HPDE6-E6E7 (cell line): Measurements from ENCODE around the gene RREB1.
"Not testable (repeated sequence)": the region's sequence is repeated elsewhere in the genome, so short reads cannot be mapped to it uniquely, and the experiment has no call there.

Experiments
- DNase-seq: peaks from one replicate; pipeline ENCODE4 v3.0.0; 2011; ENCODE audit warnings: missing footprints; ENCODE audit errors: extremely low spot score

RREB1 gene

DNA sequence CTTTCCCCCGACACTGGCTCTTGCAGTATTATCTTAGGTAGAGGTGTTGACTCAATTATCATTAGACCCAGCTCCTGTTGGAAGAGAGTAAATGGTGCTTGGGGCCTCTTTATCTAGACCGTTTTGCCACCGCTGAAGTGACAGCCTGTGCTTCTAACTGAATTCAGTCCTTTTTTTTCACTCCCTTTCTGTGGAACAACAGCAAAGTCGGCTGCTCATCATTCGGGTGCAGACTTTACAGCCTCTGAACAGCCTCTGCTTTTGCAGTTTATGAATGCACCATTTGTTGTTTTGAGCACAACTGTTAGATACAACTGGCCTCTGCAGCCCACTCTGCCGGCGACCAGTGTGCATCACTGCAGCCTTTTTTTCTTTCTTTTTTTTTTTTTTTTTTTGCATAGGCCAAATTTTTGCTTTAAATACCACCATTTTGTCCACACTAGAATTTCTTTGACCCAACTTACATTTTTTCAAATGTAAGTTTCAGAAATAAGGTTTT, 35.8 kb downstream of the RREB1 start:
- DNase-seq = no peak

DNA sequence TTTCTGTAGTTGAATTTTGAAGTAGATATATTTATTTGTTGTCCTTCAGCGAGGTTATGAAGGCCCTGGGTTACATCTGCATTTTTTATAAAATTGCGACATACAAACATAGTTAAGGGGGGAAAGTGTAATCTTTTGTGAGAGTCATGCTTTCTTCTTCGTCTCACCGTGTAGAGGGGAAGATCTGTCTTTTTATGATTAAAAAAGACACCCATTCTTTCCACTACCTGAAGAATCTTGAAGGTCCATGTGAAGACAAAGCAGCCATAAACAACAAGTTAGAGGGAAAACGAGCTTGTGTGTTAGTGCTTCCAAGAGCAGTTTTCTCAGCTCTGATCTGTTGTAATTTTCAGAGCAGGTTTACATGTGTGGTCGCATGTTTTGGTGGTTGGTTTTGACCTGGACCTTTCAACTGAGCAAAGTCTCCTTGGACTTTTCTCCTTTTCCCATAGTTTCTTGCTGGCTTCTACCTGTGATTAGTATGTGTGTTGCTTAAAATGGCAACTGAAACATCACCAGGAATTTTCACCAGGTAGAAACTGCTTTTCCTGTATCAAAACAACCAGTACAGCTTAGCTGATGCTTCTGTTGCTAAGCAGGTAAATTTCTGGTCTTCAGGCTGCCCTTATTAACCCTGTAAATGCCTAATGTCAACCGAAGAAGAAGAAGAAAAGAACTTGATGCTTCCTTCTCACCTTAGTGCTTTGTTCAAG, 37.3 kb downstream of the RREB1 start:
- DNase-seq = no peak

DNA sequence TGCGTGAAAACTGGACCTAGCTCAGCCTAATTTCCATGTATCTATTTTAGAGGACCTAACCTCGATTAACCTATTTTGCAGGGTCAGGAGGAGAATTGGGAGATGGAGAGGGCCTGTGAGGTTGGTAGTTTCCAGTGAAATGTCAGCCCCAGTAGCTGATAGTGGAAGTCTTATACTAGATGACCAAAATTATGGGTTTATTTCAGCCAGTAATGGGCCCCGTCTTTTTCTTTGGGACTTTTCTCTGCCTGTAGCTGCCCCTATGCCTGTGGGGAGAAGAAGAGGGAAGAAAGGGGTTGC, 37.8 kb downstream of the RREB1 start:
- DNase-seq = no peak

DNA sequence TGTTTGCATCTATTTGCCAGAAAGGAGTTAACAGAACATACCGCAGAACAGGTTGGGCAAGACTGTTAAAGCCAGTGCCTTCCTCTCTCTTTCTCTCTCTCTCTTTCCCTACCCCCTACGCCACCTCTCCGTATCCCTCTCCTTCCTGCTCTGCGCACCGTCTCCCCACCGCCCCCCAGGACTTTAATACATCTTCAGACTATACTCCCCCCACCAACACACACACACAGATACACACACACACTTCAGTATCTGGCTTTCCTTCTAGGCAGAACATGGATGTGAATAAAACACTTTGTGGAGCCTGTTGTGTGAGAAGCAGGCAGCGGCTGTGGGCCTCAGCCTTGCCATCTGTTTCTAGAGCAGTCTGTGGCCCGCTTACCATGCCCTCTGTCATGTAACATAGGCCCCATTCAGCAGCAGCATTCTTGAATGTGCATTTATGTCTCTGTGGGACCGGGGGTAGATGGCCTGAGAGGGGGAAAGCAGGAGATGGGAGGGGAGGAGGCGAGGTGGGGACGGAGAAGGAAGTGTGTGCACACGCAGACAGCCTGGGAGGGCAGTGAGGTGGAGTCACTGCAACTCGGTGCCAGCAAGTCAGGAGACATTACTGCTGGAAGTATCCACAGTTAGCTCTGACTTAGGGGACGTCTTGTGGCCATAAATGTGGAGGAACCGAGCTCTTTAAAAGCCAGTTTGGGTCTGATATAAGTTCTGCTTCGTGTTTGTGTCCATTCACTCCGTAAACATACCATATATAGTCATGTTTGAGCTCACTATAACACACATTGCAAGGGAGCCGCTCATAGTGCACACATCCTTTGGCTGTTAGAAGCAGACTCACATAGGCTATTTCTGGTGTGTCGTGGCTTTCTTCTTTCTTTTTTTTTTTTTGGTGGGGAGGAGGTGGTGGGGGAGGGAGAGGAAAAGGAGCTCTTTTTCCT, 38.4 kb downstream of the RREB1 start:
- DNase-seq = no peak

DNA sequence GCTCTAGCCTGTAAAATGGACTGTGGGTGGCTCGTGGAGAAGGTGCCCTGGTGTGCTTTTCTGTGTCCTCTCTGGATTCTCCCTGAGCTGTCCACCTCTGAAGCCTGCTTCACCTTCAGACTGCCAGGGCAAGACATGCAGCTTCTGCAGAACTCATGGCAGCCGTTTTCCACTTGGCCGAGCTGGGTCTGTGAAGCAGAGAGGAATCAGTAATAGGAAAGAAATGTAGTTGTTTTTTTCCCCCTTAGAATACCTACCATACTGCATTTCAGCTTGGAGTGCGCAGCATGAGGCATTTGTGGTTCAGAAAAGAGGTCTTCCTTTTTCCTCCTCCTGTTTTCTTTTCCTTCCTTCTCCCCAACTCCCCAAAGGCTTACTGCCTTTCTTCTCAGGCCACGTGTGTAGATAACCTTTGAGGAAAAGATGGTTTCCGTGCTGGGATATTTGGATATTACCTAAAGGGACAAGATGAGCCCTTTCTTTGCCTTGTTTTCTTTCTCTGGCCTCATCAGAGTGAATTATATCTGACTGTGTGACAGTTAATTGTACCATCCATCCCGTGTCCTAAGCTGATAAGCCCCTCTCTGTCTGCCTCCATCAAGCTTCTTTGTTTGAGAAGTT, 39.4 kb downstream of the RREB1 start:
- DNase-seq = no peak

DNA sequence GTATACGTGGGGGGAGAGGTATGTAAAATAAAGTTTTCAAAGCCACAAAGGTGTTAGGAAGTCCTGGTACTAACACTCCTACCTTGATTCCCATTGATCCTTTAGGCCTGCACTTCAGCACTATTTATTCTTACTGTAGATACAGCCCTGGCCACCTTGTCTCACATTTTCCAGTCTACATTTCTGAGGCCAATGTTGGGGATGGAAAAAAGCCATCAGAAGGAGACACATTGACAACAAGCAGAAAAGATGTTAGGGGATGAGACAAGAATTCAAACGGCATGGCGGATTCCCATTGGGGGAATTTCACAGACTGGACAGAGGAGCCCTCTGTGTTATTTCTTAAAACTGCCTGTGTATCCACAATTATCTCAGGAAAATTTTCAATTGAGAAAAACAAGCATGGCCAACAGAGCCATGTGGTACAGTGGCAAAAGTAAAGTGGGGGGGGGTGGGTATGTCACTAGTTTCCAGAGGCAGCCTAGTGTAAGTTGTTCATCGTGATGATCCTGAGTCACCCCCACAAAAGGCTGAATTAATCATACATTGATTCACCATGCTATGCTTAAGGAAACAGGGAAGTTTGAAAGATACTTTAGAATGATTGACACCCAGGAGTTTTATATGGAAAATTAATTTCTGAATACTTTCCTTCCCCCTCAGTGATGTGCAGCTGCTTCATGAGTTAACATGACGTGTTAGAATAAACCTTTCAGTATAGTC, 40.5 kb downstream of the RREB1 start:
- peak; percentile 80 for DNase-seq

DNA sequence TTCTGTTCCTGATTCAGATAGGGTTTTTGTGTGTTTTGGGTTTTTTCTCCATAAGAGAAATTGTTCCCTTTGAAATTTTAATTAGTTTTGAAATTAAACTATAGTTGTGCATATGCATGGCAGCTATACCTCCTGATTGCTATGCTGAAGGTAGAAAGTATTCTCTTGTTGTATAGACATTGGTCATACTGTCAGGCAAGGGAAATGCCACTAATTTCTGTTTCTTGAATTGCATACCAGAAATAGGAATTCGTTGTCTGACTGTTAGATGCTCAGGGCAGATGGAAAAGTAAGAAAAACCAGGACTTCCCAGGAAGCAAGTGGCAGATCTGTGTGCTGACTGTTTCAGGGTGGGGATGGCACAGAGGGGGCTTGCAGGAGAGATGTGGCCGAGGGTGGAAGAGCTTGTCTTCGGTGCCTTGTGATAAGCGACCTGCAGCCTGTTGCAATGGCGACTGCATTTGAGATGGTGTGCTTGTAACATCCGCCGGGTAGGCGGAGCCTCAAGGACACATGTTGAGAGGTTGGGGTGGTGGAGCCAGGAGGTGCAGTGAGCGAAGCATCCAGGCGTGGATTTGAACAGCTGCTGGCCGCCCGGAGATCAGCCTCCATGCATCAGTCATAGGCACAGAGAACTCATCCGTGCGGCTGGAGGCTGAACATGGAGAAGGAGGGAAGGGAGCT, 42.8 kb downstream of the RREB1 start:
- DNase-seq = no peak

DNA sequence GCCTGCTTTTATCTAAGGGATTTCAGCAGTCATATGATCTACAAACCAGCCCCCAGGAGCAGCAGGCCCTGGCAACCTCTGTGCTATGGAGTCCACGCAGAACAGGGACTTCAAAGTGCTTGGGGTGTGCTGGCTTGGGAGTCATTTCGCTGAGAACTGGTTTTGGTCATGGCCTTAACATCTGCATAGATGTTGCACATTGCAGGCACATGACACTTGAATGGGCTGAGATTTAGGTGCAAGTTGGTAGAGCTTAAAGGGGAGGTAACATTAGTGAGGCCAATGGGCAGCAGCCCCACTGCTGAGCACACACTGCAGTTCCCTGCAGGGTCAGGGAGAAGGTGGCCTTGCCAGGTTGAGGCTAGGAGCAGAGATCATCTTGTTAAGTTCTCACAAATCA, 43.6 kb downstream of the RREB1 start:
- no peak for DNase-seq

DNA sequence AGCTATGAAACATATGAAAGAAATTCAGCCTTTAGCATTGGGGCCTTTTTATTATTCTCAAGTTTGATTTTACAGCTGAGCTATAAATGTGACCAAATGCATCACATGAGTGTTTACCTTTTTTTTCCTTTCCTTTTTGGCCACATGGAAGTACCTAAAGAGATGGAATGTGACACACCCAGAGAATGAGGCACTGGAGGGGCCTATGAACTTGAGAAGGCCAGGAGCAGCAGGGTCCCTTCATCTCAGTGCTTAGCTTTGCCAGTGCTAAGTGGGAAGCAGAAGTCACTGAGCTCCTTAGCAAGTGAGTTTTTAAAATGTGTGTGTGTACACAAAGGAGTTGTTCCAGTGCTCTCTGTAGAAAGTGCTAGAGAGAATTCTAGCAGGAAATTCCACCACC, 44.7 kb downstream of the RREB1 start:
- no peak for DNase-seq

DNA sequence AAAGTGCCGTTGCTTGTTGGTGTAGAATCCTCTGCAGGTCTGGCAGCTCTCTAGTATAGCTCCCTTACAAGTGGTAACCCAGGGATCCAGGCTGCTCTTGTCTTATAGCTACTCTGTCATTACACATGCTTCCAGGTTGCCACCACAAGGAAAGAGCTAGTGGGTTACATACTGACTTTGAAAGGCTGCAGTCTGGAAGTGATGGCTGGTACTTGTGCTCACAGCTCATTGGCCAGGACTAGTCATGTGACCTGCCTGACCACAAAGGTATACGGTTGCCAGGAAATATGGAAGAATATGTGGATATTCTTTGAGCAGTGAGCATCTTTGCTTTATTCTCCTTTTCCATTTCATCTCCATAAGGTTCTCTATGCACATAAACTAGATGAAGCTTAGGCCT, 46.0 kb downstream of the RREB1 start:
- no peak for DNase-seq

DNA sequence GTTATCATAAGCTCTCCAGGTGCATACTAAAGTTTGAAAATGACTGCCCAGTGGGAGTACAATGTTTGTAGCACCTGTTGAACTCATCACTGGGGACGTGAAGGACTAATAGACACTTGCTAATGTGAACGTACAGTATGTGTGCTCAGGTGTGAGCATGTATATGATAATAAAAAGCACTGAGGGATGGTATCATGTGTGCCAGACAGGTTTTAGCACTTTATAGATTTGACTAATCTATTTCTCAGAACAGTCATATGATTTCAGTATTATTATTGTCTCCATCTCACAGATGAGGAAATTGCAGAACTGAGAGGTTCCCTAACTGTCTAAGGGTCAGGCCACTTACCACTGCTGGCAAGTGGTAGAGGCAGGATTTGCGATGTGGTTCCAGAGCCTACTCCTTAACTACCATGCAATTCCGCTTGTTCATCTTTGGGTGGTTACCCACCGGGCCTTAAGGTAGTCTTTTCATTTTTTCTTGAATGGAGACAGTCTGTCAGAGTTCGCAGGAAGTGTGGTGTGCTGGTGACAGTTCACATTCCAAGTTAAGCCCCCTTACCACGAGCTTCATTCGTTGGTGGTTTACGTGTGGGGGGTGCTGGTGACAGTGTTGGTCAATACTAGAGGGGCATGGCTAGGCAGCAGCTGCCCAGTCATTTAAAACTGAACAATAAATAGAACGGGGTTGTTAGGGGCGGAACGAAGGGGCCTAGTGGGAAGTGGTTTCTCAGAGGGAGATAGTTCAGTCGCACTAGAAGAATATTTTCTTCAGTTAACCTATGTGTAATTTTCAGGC, 46.8 kb downstream of the RREB1 start:
- no peak for DNase-seq

DNA sequence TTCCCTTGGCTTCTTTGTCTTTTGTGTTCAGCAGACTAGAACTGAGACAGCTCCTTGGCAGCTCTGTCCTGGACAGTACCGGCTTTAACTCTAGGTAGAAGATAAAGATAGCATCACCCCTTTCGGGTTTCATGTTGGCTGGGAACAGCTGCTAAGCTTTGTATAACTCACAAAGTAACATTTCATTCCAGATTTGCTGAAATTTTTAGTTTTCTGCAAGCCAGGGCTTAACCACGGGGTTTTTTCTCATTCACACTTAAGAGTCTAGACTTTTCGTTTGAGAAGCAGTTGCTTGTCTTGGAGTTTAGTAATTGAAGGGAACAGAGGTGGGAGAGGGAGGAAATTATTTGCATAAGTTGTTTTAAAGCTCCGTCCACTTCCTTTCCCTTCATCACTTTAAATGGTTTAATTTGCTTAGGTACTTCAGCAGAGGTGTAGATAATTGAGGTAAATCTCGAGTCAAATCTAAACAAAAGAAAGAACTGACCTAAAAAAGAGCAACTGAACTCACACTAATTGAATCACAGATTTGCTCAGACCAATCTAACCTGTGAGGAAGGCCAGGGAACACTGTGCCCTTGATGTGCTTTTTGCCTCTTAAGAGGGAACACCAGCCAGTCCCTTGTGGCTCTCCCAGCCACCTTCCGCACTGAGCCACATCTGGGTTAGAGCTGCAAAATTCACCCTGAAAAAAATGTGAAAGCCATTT, 48.3 kb downstream of the RREB1 start:
- no peak for DNase-seq

DNA sequence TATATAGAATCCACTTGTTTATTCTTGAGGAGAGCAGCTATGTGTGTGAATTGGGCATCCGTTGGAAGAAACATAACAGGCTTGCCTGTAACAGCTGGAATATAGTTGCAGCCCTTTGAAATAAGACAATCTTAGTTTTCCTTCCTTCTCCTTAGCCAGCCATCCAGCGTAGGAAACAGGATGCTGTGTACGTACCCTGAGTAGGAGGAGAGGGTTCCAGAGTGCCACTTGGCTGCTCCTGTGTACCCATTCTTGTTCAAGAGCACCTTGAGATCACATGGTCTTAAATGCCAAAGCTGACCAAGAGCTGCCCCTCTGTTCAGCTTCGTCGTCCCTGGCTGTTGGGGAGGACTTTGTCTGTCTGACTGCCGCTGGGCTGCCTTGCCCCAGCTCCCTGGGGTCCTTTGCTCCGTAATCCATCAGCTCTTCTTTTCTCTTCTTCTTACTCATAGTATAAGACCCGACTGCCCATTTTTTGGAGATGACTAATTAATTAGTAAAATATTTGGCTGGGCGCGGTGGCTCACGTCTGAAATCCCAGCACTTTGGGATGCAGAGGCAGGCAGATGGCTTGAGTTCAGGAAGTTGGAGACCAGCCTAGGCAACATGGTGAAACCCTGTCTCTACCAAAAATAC, 49.0 kb downstream of the RREB1 start:
- DNase-seq = no peak

DNA sequence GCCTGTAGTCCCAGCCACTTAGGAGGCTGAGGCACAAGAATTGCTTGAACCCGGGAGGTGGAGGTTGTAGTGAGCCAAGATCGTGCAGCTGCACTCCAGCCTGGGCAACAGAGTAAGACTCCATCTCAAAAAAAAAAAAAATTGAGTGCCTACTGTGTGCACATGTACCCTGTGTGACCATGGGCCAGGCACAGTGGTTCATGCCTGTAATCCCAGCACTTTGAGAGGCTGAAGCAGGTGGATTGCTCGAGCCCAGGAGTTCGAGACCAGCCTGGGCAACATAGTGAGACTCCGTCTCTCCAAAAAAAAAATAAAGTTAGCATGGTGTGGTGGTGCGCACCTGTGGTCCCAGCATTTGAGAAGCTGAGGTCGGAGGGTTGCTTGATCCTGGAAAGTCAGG, 49.5 kb downstream of the RREB1 start:
- DNase-seq = not testable (repeated sequence)

DNA sequence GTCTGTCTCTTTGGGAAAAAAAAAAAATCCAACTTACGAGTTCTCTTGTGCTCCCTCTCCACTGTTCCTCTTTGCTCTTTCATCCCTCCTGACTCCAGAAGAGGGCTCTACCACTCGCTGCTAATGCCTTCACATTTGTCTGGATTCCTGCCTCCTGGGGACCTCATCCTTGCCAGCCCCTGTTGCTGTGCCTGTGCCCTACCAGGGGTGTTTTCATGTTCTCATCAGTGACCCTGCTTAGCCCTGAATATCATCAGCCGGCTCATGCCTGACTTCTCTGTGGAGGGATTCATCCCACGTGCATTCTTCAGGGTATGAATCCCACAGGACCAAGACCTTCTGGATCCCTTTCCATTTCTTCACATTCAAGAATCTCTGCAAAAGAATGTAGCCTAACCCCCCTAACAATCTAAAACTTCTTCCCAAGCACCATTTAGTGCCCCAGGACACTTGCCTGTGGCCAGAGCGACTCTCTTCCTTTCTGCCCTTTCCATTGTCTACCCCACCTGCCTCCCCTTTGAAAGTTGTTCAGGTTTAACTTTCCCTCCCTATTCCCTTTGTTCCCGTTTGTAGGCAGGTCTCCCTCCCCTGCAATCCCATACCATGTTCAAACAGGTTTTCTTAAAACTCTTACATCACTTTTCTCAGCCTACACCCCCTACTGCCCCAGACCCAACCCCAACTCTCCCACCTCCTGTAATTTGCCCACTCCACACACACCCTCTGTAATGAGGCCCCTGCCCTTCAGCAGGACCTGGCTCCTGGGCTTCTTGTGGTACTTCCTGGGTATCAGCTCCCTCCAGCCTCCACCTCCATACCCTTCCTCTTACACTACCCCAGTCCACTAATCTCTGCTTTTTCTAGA, 50.2 kb downstream of the RREB1 start:
- DNase-seq = no peak

DNA sequence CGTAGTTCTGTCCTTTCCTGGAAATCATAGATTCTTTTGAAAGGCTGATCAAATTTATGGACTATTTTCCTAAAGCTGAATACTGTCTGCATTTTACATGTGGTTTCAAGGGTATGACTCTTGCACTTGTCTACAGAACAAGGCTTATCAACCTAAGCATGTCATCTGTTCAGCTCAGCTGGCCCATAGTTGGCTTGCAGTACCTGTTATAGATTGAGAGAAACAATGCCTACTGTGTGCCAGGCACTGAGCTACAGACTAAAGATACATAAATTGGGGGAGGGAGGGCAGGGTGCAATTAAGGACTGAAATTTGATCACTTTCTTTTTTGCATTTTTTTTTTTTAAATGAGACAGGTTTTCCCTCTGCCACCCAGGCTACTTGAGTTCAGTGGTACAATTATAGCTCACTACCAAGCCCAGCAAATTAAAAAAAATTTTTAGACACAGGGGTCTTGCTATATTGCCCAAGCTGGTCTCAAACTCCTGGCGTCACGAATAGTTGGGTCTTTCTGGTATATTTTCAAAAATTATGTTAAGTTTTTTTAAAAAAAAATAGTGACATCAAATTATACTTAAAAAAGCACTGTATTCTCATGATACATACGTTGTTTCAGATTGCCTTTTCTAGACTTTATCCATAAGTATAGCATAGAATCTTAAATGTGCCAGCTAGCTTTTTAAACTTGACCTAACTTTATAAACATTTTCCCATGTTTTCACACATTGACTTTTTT, 52.2 kb downstream of the RREB1 start:
- no peak for DNase-seq

DNA sequence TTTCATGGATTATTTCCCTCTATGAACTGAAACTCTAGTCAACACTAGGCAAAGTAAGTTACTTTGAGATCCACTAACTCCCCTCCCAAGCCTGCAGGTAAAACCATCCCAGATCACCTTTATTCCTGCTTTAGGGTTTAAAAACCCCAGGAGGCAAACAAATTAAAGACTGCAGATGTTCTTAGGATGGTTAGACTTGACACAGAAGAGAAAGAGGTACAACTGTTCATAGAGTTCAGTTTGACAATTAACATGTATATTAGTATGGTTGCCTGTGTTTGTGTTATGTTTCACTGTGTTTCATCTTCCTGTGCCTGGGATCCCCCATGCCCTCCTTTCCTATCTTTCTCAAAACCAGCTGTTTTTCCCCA, 53.5 kb downstream of the RREB1 start:
- DNase-seq = no peak

DNA sequence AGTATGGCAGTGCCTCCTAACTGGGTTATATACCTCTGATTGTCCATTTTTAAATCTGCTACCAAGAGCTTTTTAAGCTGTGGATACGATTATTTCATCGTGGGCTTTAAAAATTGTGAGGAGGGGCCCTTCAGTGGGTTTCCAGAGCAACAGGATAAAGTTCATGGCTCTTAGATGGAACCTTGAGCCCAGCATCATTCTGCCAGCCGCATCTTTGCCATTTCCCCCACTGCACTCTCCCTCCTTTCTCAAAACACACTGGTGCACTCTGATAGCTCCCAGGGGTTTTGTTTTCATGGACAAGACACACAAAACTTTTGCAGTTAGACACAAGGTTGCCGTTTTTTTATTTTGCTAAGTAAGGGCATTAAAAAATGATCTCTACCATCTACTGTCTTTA, 54.1 kb downstream of the RREB1 start:
- no peak for DNase-seq
